Stimulated activated CD4-positive, alpha-beta T cell treated with anti-CD3 and anti-CD28 coated beads, Interleukin-2, amount 100 ng/mL, for 48 hours (primary cell): Measurements from ENCODE around the gene ERBB2.
A peak's percentile ranks its signal among the peaks of the same experiment; 100 is the strongest.

Experiments used
- DNase-seq, 2 donors: peaks; one replicate each; pipeline ENCODE4 v3.0.0-alpha.2; 2020

Gene ERBB2

GRCh38 chr17:39769974-39770587 is 70.2 kb downstream of the ERBB2 start:
- peak in 1 of 2 donors; percentile 52 for DNase-seq

GRCh38 chr17:39772415-39772814 is 72.6 kb downstream of the ERBB2 start:
- no peak for DNase-seq

GRCh38 chr17:39772987-39773934 is 73.4 kb downstream of the ERBB2 start:
- no peak for DNase-seq

GRCh38 chr17:39774047-39774446 is 74.2 kb downstream of the ERBB2 start:
- no peak for DNase-seq

GRCh38 chr17:39775031-39775430 is 75.2 kb downstream of the ERBB2 start:
- no peak for DNase-seq

GRCh38 chr17:39776252-39776651 is 76.4 kb downstream of the ERBB2 start:
- DNase-seq: no peak

GRCh38 chr17:39777534-39778365 is 77.9 kb downstream of the ERBB2 start:
- no peak for DNase-seq
